Measurements from ENCODE around the gene MRFAP1. TPM values are rescaled to one million over a fixed set of nuclear protein-coding genes. Genes with fewer than 3 reads are reported as not detected.

The MRFAP1 gene
- total RNA-seq, 4 donors from 2014 or later, result 143 to 214 (median 163) TPM

- Histone ChIP-seq H3K36me3 (peaks cover 9% of the 10 kb centered on the region), H3K9me3 (no peaks in the 10 kb centered on the region), H3K27me3 (no peaks in the 10 kb centered on the region), H3K4me1 (peaks cover 31% of the 10 kb centered on the region), H3K4me3 (peak overlapping the region; percentile 72), H3K27ac (peak overlapping the region; percentile 93)
- WGBS, result 1% methylated on average over 50 of the region's 50 CpGs
- peak; percentile 81 to 82 for DNase-seq (ENCODE audit: low spot score in 2 of 2)
- TF ChIP-seq POLR2AphosphoS5 (IDR thresholded peaks at IDR 0.05), result peak in 1 of 3 donors; percentile 36
- no peak for TF ChIP-seq POLR2A (IDR thresholded peaks at IDR 0.05)
- TF ChIP-seq CTCF (IDR thresholded peaks at IDR 0.05), result no peak
- TF ChIP-seq EP300 (IDR thresholded peaks at IDR 0.05), result no peak
These were observed 882 bp downstream of the MRFAP1 start for GRCh38 chr4:6641164-6641970.

GRCh38 chr4:6641971-6642320, 1.5 kb downstream of the MRFAP1 start:
- no peak for TF ChIP-seq POLR2A (IDR thresholded peaks at IDR 0.05)
- no peak for TF ChIP-seq CTCF (IDR thresholded peaks at IDR 0.05)
- no peak for TF ChIP-seq EP300 (IDR thresholded peaks at IDR 0.05)
- no peak for TF ChIP-seq POLR2AphosphoS5 (IDR thresholded peaks at IDR 0.05)
- Histone ChIP-seq H3K9me3 (no peaks in the 10 kb centered on the region), H3K36me3 (peaks cover 9% of the 10 kb centered on the region), H3K4me1 (peaks cover 31% of the 10 kb centered on the region), H3K4me3 (peak overlapping the region; percentile 72), H3K27ac (peak overlapping the region; percentile 93), H3K27me3 (no peaks in the 10 kb centered on the region)
- peak in 1 of 2 donors; percentile 41 for DNase-seq (ENCODE audit: low spot score in 2 of 2)
- 41% methylated on average over 5 of the region's 5 CpGs for WGBS

- no peak overlapping the region for H3K4me3 ChIP-seq
- WGBS, result 77% methylated on average over 8 of the region's 8 CpGs
- H3K36me3 ChIP-seq, result peaks cover 9% of the 10 kb centered on the region
- H3K9me3 ChIP-seq, result no peaks in the 10 kb centered on the region
- peak in 1 of 2 donors; percentile 26 for DNase-seq (ENCODE audit: low spot score in 2 of 2)
- no peaks in the 10 kb centered on the region for H3K27me3 ChIP-seq
- no peak overlapping the region for H3K27ac ChIP-seq
- peaks cover 31% of the 10 kb centered on the region for H3K4me1 ChIP-seq
- TF ChIP-seq POLR2A (IDR thresholded peaks at IDR 0.05), result no peak
- TF ChIP-seq EP300 (IDR thresholded peaks at IDR 0.05), result no peak
- no peak for TF ChIP-seq CTCF (IDR thresholded peaks at IDR 0.05)
- TF ChIP-seq POLR2AphosphoS5 (IDR thresholded peaks at IDR 0.05), result no peak
These were observed 2.8 kb downstream of the MRFAP1 start for GRCh38 chr4:6643141-6643847.

DNA sequence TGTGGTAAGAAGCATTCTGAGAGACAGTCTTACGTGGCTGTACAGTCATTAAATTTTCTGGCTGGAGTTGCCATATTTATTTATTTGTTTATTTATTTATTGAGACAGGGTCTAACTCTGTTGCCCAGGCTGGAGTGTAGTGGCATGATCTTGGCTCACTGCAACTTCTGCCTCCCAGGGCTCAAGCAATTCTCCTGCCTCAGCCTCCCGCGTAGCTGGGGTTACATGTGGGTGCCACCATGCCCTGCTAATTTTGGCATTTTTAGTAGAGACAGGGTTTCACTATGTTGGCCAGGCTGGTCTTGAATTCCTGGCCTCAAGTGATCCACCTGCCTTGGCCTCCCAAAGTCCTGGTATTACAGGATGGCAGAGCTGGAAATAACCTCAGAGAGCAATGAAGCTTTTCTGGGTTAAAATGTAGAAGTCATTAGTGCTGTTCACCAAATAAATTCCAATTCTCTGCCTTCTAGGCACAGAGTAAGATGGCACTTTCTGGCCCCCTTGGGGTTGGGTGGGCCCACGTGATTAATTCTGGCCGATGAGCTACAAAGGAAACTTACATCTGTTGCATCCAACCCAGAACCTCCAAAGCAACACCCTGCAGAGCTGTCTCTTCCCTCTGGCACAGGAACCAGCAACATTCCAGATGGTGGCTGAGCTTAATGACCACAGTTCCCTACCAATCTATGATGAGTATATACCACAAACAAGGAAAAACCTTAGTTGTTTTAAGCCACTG, 4.5 kb downstream of the MRFAP1 start:
- Histone ChIP-seq H3K4me3 (no peak overlapping the region), H3K36me3 (peaks cover 9% of the 10 kb centered on the region), H3K9me3 (no peaks in the 10 kb centered on the region), H3K27me3 (no peaks in the 10 kb centered on the region), H3K4me1 (peaks cover 25% of the 10 kb centered on the region), H3K27ac (no peak overlapping the region)
- 72% methylated on average over 5 of the region's 5 CpGs for WGBS
- DNase-seq (ENCODE audit: low spot score in 2 of 2), result peak in 1 of 2 donors; percentile 16
- TF ChIP-seq POLR2AphosphoS5 (IDR thresholded peaks at IDR 0.05) (no peak), EP300 (IDR thresholded peaks at IDR 0.05) (no peak), CTCF (IDR thresholded peaks at IDR 0.05) (no peak), POLR2A (IDR thresholded peaks at IDR 0.05) (no peak)
